Activated T-helper 2 cell treated with anti-CD3 and anti-CD28 coated beads, Interferon-gamma antibody, Interleukin-2, Interleukin-4, amounts not matched to agents 10 μg/mL and 5 μg/mL and 100 μg/mL, durations not matched to agents 14 hours and 24 hours and 36 hours (primary cell): ENCODE measurements around the gene NMRK1. TPM values are rescaled to one million over a fixed set of nuclear protein-coding genes. Genes with fewer than 3 reads are reported as not detected.

Source experiments
- DNase-seq: peaks from one replicate; pipeline ENCODE4 v3.0.0; 2021; ENCODE audit warnings: low spot score
- H3K27ac Mint-ChIP-seq: one replicate; pipeline ENCODE4 v1.8.0; 2021; ENCODE audit warnings: mixed read lengths
- H3K27me3 Mint-ChIP-seq: one replicate; pipeline ENCODE4 v1.8.0; 2021; ENCODE audit warnings: low read depth, mixed read lengths
- H3K36me3 Mint-ChIP-seq: one replicate; pipeline ENCODE4 v1.8.0; 2021; ENCODE audit warnings: low read depth, mixed read lengths
- H3K4me1 Mint-ChIP-seq: one replicate; pipeline ENCODE4 v1.8.0; 2021; ENCODE audit warnings: low read depth, mixed read lengths
- H3K4me3 Mint-ChIP-seq: one replicate; pipeline ENCODE4 v1.8.0; 2021; ENCODE audit warnings: low read depth, mild to moderate bottlenecking, moderate library complexity, mixed read lengths
- H3K9me3 Mint-ChIP-seq: one replicate; pipeline ENCODE4 v1.8.0; 2021; ENCODE audit warnings: mixed read lengths
- intact Hi-C: fragments of 100-400 bp; cut with micrococcal nuclease; formaldehyde crosslinking; loops from one replicate; pipeline ENCODE4 v1.15.1; 2023
- total RNA-seq: library from RNA; stranded (reverse); gene quantifications from 2 replicates; pipeline ENCODE4 v1.2.3, GENCODE V29; 2022

Gene NMRK1
- total RNA-seq, 1 donor from 2014 or later, result 12.6 TPM

DNA sequence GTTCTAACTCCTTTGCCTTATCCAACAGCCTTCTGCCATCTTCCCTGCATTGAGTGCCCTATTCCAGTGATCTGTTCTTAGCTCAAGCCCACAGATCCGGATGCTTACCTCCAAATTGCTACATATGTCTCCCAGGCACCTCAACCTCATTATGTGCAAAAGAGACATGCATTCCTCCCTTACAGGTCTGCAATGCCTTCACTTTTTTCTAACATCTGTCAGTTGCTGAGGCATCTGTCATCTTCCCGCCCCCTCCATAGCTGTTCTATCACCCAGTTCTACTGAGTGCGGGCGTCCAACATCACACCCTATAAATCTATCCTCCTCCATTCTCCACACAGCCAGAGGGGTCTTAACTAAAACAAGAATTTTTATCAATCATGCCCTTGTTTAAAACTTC lies 20.1 kb downstream of the NMRK1 start:
- DNase-seq, result no peak
- H3K4me1 Mint-ChIP-seq, result peaks cover 24% of the 10 kb centered on the region
- intact Hi-C loops, result no loop called here

DNA sequence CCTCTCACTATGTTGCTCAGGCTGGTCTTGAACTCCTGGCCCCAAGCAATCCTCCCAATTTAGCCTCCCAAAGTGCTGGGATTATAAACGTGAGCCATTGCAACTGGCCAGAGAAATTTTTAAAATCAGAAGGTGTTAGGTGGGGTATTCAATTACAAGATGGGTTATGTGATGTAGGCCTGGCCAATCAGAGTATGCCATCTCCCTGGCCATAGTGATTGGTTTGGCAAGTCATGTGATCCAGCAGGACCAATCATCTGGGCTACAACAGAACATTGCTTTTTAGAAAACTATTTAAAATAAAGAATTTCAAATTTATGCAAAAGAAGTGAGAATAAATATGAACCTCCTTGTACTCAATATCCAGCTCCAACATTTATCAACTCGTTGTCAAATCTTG lies 22.4 kb downstream of the NMRK1 start:
- no peaks in the 10 kb centered on the region for H3K9me3 Mint-ChIP-seq
- DNase-seq, result no peak
- no peak overlapping the region for H3K4me3 Mint-ChIP-seq
- peaks cover 20% of the 10 kb centered on the region for H3K36me3 Mint-ChIP-seq
- H3K27me3 Mint-ChIP-seq, result no peaks in the 10 kb centered on the region
- no peak overlapping the region for H3K27ac Mint-ChIP-seq
- intact Hi-C loops, result no loop called here
- H3K4me1 Mint-ChIP-seq, result peaks cover 7% of the 10 kb centered on the region

More for the DNA sequence above, 20.1 kb downstream of the NMRK1 start:
- no peaks in the 10 kb centered on the region for H3K27me3 Mint-ChIP-seq
- no peaks in the 10 kb centered on the region for H3K9me3 Mint-ChIP-seq
- peaks cover 12% of the 10 kb centered on the region for H3K36me3 Mint-ChIP-seq
- H3K4me3 Mint-ChIP-seq, result no peak overlapping the region
- H3K27ac Mint-ChIP-seq, result no peak overlapping the region

DNA sequence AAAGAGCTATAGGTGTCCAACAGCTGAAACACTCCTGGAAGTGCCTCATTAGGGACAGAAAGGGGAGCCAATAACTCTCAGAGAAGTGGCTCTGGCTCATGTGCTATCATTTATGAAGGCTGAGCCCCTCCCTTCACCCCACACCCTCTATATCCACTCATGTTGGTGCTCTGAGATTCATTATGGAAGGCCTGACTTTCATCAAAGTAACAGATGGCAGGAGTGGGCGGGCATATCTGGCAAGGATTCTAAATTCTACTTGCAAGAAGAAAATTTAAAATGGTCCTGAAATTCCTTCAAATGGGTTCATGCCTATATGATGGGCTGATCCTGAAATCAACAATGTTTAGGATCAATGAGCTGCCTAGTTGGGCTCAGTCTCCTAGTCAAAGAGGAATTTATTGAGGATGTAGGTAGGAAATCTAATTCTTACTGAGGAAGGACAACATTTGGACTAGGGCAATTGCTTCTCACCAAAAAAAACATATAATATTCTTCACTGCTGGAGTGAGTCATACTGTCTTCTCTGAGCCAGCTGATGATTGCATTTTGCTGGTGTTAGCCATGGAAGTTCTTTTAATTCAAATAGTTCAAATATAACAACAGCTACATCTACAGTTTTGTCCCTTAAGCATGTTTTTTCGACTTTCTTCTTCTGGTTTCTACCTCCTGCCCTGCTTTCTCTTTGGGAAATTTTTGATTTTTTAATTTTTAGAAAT lies 23.5 kb downstream of the NMRK1 start:
- Mint-ChIP-seq H3K9me3 (no peaks in the 10 kb centered on the region), H3K27me3 (no peaks in the 10 kb centered on the region), H3K27ac (no peak overlapping the region), H3K36me3 (peaks cover 27% of the 10 kb centered on the region), H3K4me1 (peaks cover 4% of the 10 kb centered on the region), H3K4me3 (no peak overlapping the region)
- no peak for DNase-seq
- intact Hi-C loops, result no loop called here

DNA sequence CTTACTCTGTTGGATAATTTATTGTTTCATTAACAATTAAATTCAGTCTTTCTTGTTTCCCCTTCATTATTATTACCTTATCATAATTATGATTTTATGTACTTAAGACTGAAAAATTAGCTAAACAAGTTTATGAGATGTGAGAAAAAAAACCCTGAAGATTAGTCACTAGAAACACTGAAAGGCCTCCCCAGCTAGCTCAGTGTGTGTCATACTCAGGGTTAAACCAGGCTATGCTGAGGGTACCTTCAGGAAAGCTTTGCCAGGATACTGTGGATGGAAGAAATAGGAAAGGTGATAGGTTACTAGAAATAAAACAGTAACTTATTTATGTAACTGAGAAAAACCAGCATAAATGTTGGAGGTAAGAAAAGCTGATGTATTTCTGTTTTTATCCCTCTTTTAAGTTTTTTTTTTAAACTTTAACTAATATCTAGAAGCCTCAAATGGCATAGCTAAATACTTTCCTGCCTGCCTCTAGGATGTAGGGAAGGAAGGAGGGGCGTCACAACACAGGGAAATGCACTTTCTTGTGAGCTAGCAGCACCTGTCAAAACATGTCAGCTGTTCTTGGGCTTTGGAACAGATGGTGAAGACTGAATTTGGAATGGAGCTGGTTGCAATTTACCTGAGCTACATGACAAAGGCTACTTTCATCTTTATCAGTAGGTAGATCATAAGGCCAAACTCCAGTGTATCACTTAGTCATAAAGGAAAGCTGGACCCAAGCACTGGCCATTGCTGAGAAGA lies 24.2 kb downstream of the NMRK1 start:
- Mint-ChIP-seq H3K4me1 (peaks cover 4% of the 10 kb centered on the region), H3K4me3 (no peak overlapping the region), H3K27me3 (no peaks in the 10 kb centered on the region), H3K27ac (no peak overlapping the region), H3K9me3 (no peaks in the 10 kb centered on the region), H3K36me3 (peaks cover 27% of the 10 kb centered on the region)
- intact Hi-C loops, result no loop called here
- DNase-seq, result no peak

DNA sequence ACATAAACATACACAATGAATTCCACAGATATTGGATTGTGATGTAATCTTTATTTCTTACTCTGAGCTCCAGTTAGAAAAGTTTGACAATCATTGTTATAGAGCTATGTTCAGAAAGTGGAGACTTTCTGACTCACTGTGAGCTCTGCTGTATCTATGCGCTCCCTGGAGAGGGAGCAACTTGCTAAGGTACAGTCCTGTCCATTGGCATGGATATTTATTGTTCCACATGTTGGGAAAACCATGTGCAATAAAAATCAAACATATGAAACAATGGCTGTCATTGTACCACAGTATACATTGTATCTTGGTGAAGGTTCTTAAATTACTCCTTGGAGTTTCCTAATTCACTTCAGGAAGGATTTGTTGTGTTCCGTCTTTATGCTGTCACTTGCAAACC lies 26.8 kb downstream of the NMRK1 start:
- DNase-seq, result no peak
- peaks cover 21% of the 10 kb centered on the region for H3K36me3 Mint-ChIP-seq
- H3K27ac Mint-ChIP-seq, result no peak overlapping the region
- no peak overlapping the region for H3K4me3 Mint-ChIP-seq
- H3K4me1 Mint-ChIP-seq, result no peaks in the 10 kb centered on the region
- H3K27me3 Mint-ChIP-seq, result no peaks in the 10 kb centered on the region
- intact Hi-C loops, result no loop called here
- no peaks in the 10 kb centered on the region for H3K9me3 Mint-ChIP-seq

DNA sequence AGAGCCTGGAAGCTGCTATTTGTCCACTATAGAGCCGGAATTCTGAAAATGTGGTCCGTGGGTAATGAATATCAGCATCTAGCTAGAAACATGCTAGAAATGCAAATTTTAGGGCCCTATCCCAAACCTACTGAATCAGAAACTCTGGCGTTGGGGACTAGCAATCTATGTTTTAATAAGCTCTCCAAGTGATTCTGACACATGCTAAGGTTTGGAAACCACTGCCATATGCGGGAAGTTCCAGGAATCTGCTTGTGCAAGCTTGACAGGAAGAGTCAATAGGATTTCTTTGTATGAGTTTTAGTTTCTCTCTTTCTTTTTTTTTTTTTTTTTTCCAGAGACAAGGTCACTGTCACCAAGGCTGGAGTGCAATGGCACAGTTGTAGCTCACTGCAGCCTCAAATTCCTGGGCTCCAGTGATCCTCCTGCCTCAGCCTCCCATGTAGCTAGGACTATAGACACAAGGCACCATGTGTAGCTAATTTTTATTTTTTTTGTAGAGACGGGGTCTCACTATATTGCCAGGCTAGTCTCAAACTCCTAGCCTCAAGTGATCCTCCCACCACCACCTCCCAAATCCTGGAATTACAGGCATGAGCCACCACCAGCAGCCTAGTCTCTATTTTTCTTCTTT lies 33.5 kb downstream of the NMRK1 start:
- Mint-ChIP-seq H3K4me1 (no peaks in the 10 kb centered on the region), H3K4me3 (no peak overlapping the region), H3K27ac (no peak overlapping the region), H3K27me3 (no peaks in the 10 kb centered on the region), H3K36me3 (peaks cover 3% of the 10 kb centered on the region), H3K9me3 (no peaks in the 10 kb centered on the region)
- no peak for DNase-seq
- intact Hi-C loops, result no loop called here

DNA sequence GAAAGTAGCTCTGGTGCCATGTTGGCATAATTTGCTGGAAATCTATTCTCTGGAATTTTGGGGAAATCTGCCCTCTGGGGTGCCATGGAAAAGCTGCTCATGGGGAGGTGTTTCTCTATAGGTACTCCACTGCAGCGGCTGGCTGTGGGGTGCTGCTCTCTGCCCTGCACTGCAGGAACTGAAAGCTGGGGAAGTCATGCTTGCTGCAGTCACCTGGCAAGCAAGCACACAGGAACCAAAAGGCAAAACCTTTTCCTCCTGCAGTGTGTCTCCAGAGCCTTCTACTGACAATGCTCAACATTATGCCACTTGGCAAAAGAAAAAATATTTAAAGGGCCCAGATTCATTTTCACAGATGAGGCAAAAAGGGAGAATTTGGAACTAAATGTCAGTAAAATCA lies 34.1 kb downstream of the NMRK1 start:
- intact Hi-C loops, result no loop called here
- no peak overlapping the region for H3K4me3 Mint-ChIP-seq
- H3K27ac Mint-ChIP-seq, result no peak overlapping the region
- H3K36me3 Mint-ChIP-seq, result no peaks in the 10 kb centered on the region
- no peaks in the 10 kb centered on the region for H3K27me3 Mint-ChIP-seq
- H3K9me3 Mint-ChIP-seq, result no peaks in the 10 kb centered on the region
- no peak for DNase-seq
- no peaks in the 10 kb centered on the region for H3K4me1 Mint-ChIP-seq

DNA sequence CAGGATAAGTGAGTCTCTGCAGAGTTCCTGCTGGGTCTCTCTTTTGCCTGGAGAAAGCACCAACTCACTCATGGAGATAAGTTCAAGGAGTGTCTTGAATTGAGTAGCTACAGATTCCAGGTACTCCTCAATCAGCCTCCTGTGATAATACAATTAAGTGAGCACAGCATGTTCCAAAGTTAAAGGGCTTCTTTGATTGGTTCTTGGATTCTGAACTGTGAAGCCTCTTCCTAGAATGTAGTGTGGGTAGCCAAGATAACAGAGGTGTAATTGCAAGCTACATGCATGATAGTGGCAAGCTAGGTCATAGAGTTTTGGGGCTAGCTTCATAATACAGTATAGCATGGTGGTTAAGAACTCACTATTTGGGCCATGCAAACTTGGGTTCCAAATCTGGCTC lies 36.7 kb downstream of the NMRK1 start:
- no peak overlapping the region for H3K27ac Mint-ChIP-seq
- H3K9me3 Mint-ChIP-seq, result no peaks in the 10 kb centered on the region
- H3K4me1 Mint-ChIP-seq, result no peaks in the 10 kb centered on the region
- no peaks in the 10 kb centered on the region for H3K36me3 Mint-ChIP-seq
- no peak for DNase-seq
- H3K4me3 Mint-ChIP-seq, result no peak overlapping the region
- intact Hi-C loops, result no loop called here
- no peaks in the 10 kb centered on the region for H3K27me3 Mint-ChIP-seq

DNA sequence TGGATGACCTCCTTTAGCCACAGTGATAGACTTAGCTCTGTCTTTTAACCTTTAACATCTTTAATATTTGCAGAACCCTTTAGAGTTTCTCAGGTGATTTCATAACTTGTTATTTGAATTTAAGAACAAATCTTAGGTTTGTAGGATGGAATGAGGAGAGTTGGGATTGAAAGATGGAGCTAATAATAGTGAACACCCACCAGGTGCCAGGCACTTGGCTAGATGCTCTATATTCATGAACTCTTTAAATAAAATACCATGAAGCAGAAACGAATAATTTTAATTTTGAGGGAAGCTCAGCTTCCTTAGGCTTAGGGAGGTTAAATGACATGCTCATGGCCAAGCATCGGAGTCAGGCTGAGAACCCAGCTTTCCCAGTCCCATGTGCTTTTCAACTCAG lies 40.4 kb downstream of the NMRK1 start:
- no peaks in the 10 kb centered on the region for H3K9me3 Mint-ChIP-seq
- intact Hi-C loops, result no loop called here
- H3K27ac Mint-ChIP-seq, result no peak overlapping the region
- no peak overlapping the region for H3K4me3 Mint-ChIP-seq
- peaks cover 12% of the 10 kb centered on the region for H3K27me3 Mint-ChIP-seq
- no peak for DNase-seq
- H3K36me3 Mint-ChIP-seq, result no peaks in the 10 kb centered on the region
- no peaks in the 10 kb centered on the region for H3K4me1 Mint-ChIP-seq

DNA sequence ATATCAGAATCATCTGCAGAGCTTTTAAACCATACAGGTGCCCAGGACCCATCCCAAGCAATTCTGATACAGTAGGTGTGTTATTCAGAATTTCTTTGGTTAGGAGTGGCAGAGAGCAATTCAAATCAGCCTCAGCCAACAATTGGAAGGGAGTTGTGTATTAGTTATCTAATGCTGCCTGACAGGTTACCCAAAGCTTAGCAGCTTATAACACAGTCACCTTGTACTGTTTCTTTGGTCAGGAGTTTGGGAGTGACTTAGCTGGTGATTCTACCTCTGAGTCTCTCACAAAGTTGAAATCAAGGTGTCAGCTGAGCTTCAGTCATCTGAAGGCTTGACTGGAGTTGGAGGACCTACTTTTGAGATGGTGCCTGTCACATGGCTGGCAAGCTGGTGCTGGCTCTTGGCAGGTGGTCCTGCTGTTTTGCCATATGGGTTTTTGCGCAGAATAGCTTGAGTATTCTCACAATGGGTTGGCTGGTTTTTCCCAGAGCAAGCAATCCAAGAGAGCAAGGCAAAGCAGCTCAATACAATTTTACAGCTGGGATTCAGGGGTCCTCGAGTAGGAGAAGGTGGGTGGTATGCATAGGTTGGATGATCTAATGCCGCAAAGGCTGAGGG lies 41.1 kb downstream of the NMRK1 start:
- intact Hi-C loops, result no loop called here
- Mint-ChIP-seq H3K9me3 (no peaks in the 10 kb centered on the region), H3K27ac (no peak overlapping the region), H3K4me3 (no peak overlapping the region), H3K27me3 (peaks cover 12% of the 10 kb centered on the region), H3K36me3 (no peaks in the 10 kb centered on the region), H3K4me1 (no peaks in the 10 kb centered on the region)
- no peak for DNase-seq

DNA sequence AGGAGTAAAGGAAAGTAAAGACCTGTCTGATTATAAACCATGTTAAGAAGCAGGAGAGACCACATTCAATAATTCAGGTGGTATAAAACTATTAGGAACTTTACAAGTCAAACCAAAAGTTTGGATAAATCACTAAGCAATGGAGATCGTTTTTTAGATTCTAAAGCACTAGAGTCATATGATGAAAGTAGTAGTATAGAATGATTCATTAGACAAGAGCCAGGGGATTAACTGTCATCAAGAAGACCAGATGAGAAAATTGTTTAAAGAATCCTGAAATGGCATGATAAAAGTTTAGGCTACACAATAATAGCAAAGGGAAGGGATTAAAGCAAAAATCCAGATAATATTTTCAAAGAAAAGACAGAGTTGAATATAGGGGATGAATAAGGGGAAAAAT lies 46.9 kb downstream of the NMRK1 start:
- H3K27me3 Mint-ChIP-seq, result peaks cover 12% of the 10 kb centered on the region
- intact Hi-C loops, result no loop called here
- no peaks in the 10 kb centered on the region for H3K36me3 Mint-ChIP-seq
- H3K27ac Mint-ChIP-seq, result no peak overlapping the region
- no peak overlapping the region for H3K4me3 Mint-ChIP-seq
- DNase-seq, result no peak
- H3K4me1 Mint-ChIP-seq, result no peaks in the 10 kb centered on the region
- H3K9me3 Mint-ChIP-seq, result no peaks in the 10 kb centered on the region

DNA sequence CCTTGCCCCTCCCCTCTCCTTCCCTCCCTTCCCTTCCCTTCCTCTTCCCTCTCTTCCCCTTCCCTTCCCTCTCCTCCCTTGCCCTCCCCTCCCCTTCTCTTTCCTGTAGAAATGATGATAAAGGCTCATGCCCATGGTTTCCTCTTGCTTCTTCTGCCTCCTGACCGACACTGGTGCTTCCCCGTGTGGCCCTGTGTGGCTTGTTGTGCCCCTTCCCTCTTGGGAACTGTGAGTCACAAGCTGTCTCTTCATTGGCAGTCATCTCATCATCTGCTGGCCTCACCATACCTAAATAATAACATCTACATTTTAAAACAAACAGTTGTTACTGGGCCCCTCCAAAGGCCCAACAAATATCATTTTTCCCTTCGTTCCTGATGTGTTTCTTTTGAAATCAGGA lies 48.2 kb downstream of the NMRK1 start:
- no peaks in the 10 kb centered on the region for H3K36me3 Mint-ChIP-seq
- H3K4me1 Mint-ChIP-seq, result no peaks in the 10 kb centered on the region
- no peaks in the 10 kb centered on the region for H3K9me3 Mint-ChIP-seq
- H3K27ac Mint-ChIP-seq, result no peak overlapping the region
- intact Hi-C loops, result no loop called here
- peaks cover 7% of the 10 kb centered on the region for H3K27me3 Mint-ChIP-seq
- H3K4me3 Mint-ChIP-seq, result no peak overlapping the region
- no peak for DNase-seq

DNA sequence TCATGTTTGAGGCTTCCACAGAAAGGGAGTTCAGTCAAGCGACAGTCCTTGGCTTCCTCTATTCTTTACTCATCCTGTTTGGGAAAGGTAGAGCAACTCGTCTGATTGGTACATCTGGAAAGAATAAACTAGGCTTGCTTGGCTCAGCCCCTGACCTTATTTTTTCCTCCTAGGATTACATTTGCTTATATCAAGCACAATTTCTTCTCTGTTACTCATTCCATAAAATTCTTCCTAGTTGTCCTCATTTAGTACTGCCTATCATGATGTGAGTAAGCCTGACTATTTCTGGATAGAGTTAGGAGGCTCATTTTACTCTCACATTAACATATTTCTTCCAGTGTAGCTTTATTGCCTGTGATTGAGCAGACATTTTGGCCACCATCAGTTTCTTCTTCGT lies 48.9 kb downstream of the NMRK1 start:
- no peak for DNase-seq
- Mint-ChIP-seq H3K9me3 (no peaks in the 10 kb centered on the region), H3K27me3 (peaks cover 7% of the 10 kb centered on the region), H3K27ac (no peak overlapping the region), H3K4me1 (no peaks in the 10 kb centered on the region), H3K4me3 (no peak overlapping the region), H3K36me3 (no peaks in the 10 kb centered on the region)
- intact Hi-C loops, result no loop called here
